Placental epithelial cell (primary cell): ENCODE measurements around the gene FCRL5. TPM values are rescaled to one million over a fixed set of nuclear protein-coding genes. Genes with fewer than 3 reads are reported as not detected.

ENCODE experiments used
- total RNA-seq: library from RNA; depleted of rRNA; stranded (reverse); fragments of >200 nt; gene quantifications from 2 replicates; pipeline ENCODE4 v1.2.3, GENCODE V29; 2012

FCRL5 gene
- total RNA-seq: not detected in 2 replicates

GRCh38 chr1:157551694-157552693 lies at the start of gene FCRL5:
FCRL5 (minus strand) TSS chr1:157552515; CDS start chr1:157552362, 153 bp downstream.

GRCh38 chr1:157597959-157598667 lies 45.8 kb upstream of the FCRL5 start, which contains the start of gene FCRL4:
FCRL4 (minus strand) TSS chr1:157598085; CDS start chr1:157597944, 141 bp downstream.

Other genes starting within 250 kb of the FCRL5 start
- not detected in 2 replicates for gene FCRL4, start 45.6 kb upstream of the FCRL5 start, total RNA-seq
- not detected in 2 replicates for gene FCRL3, start 148.3 kb upstream of the FCRL5 start, total RNA-seq
- gene FCRL2, start 224.6 kb upstream of the FCRL5 start, total RNA-seq: not detected in 2 replicates